Keratinocyte (primary cell): ENCODE measurements around the gene SURF4.

Experiments used
- EZH2 ChIP-seq: IDR thresholded peaks from one replicate; pipeline ENCODE4 v1.6.1; 2012; ENCODE audit warnings: inconsistent platforms, mild to moderate bottlenecking, low read length, moderate library complexity
- TF ChIP-seq, protein P1 (sequence below), 3 experiments: IDR thresholded peaks in 1 of 3; conservative IDR thresholded peaks in 1 of 3; optimal IDR thresholded peaks in 1 of 3; 2 replicates in 2 of 3; 3 replicates in 1 of 3; pipeline versions ENCODE3 to v1.5.1; 2011; ENCODE audit warnings: low read length in 3 of 3, mild to moderate bottlenecking in 3 of 3, moderate library complexity in 2 of 3, control low read depth in 1 of 3, inconsistent platforms in 1 of 3; ENCODE audit not compliant: insufficient read depth in 2 of 3; ENCODE audit errors: extremely low read depth in 1 of 3

DNA sequence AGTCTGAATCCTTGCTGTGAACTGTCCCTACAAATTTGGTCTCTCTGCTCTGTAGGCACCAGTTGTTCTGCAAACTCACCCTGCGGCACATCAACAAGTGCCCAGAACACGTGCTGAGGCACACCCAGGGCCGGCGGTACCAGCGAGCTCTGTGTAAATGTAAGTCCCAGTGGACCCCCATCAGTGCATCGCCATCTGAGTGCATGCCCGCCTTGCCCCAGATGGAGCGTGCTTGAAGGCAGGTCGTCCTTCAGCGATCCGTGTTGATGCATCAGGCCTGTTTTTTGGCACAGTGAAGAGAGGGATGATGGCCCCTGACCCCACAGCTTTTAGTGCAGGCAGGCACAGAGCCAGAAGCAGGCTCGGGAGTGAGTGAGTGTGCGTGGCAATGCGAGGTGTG lies 18.2 kb downstream of the SURF4 start:
- TF ChIP-seq, protein P1, sequence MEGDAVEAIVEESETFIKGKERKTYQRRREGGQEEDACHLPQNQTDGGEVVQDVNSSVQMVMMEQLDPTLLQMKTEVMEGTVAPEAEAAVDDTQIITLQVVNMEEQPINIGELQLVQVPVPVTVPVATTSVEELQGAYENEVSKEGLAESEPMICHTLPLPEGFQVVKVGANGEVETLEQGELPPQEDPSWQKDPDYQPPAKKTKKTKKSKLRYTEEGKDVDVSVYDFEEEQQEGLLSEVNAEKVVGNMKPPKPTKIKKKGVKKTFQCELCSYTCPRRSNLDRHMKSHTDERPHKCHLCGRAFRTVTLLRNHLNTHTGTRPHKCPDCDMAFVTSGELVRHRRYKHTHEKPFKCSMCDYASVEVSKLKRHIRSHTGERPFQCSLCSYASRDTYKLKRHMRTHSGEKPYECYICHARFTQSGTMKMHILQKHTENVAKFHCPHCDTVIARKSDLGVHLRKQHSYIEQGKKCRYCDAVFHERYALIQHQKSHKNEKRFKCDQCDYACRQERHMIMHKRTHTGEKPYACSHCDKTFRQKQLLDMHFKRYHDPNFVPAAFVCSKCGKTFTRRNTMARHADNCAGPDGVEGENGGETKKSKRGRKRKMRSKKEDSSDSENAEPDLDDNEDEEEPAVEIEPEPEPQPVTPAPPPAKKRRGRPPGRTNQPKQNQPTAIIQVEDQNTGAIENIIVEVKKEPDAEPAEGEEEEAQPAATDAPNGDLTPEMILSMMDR (optimal IDR thresholded peaks at IDR 0.05 in 1 of 3, IDR thresholded peaks at IDR 0.05 in 1 of 3, conservative IDR thresholded peaks at IDR 0.05 in 1 of 3; ENCODE audit: extremely low read depth in 1 of 3, insufficient read depth in 2 of 3, low read length in 3 of 3): no peak
- no peak for TF ChIP-seq EZH2
